H1 (cell line): ENCODE results near the gene PHF14. TPM values are rescaled to one million over a fixed set of nuclear protein-coding genes. Genes with fewer than 3 reads are reported as not detected.

Experiments used
- CTCF ChIA-PET: fragments of 300-600 bp; sonication (Branson Sonifier 250); formaldehyde crosslinking; loops from one replicate; lab custom pipeline; 2021; ENCODE audit not compliant: partially characterized antibody; lab: Charles Lee
- POLR2A ChIA-PET: fragments of 300-600 bp; sonication (Branson Sonifier 250); formaldehyde crosslinking; loops from one replicate; lab custom pipeline; 2021; ENCODE audit warnings: inconsistent platforms; ENCODE audit not compliant: partially characterized antibody; lab: Charles Lee
- DNase-seq, 2 experiments: peaks; one replicate each; pipeline versions ENCODE4 v3.0.0 to v3.0.0-alpha.2; 2010 to 2022; ENCODE audit warnings: low spot score in 2 of 2, low read depth in 1 of 2, mixed read lengths in 1 of 2
- FAIRE-seq: peaks from 2 replicates; lab custom pipeline; 2011; peaks lifted over from hg19 to GRCh38; lab: Jason Lieb, UNC
- H2AFZ ChIP-seq: 2 replicates; pipeline ENCODE4 v1.8.1; 2012; ENCODE audit warnings: low read length, inconsistent platforms
- H2AK5ac ChIP-seq: 2 replicates; pipeline ENCODE4 v1.6.1; 2013; ENCODE audit warnings: low read depth, low read length
- H2BK120ac ChIP-seq: replicated peaks from 2 replicates; pipeline ENCODE3; 2013; ENCODE audit warnings: low read depth, low read length, inconsistent platforms
- H2BK12ac ChIP-seq: 2 replicates; pipeline ENCODE4 v1.6.1; 2013; ENCODE audit warnings: low read depth, low read length
- H2BK15ac ChIP-seq: 2 replicates; pipeline ENCODE4 v1.6.1; 2013; ENCODE audit warnings: low read length
- H2BK20ac ChIP-seq: 2 replicates; pipeline ENCODE4 v1.6.1; 2013; ENCODE audit warnings: low read length
- H2BK5ac ChIP-seq: 2 replicates; pipeline ENCODE4 v1.6.1; 2013; ENCODE audit warnings: low read depth, low read length
- H3K14ac ChIP-seq: 2 replicates; pipeline ENCODE4 v1.6.1; 2013; ENCODE audit warnings: inconsistent platforms; ENCODE audit not compliant: insufficient read length
- H3K18ac ChIP-seq: 2 replicates; pipeline ENCODE4 v1.6.1; 2013; ENCODE audit warnings: low read length; ENCODE audit errors: extremely low read depth
- H3K23ac ChIP-seq: 2 replicates; pipeline ENCODE4 v1.6.1; 2013; ENCODE audit warnings: inconsistent platforms; ENCODE audit not compliant: insufficient read length
- H3K23me2 ChIP-seq: 2 replicates; pipeline ENCODE4 v1.6.1; 2013; ENCODE audit warnings: low read depth, low read length
- H3K27ac ChIP-seq: 2 replicates; pipeline ENCODE4 v1.6.1; 2011; ENCODE audit warnings: low read depth, low read length, inconsistent platforms
- H3K27me3 ChIP-seq, 4 experiments: replicated peaks in 1 of 4; 1 replicate in 1 of 4; 2 replicates in 3 of 4; pipeline versions ENCODE4 v1.6.1 to v1.8.1; 2011 to 2013; ENCODE audit warnings: low read length in 3 of 4, mild to moderate bottlenecking in 3 of 4, inconsistent platforms in 2 of 4, mixed read lengths in 2 of 4, moderate library complexity in 1 of 4; ENCODE audit not compliant: control insufficient read depth in 3 of 4, insufficient read depth in 3 of 4; ENCODE audit errors: extremely low read depth in 1 of 4
- H3K36me3 ChIP-seq, 4 experiments: 2 replicates each; pipeline versions ENCODE4 v1.6.1 to v1.8.1; 2011 to 2013; ENCODE audit warnings: mild to moderate bottlenecking in 4 of 4, low read length in 3 of 4, moderate library complexity in 2 of 4, control low read depth in 1 of 4, inconsistent platforms in 1 of 4; ENCODE audit not compliant: insufficient read depth in 4 of 4, control insufficient read depth in 2 of 4
- H3K4ac ChIP-seq: replicated peaks from 2 replicates; pipeline ENCODE3; 2013; ENCODE audit warnings: low read length, low read depth, mixed read lengths, inconsistent platforms; ENCODE audit not compliant: insufficient read length
- H3K4me1 ChIP-seq, 4 experiments: replicated peaks in 1 of 4; 1 replicate in 1 of 4; 2 replicates in 3 of 4; pipeline versions ENCODE4 v1.6.1 to v1.8.1; 2011 to 2013; ENCODE audit warnings: low read length in 3 of 4, inconsistent platforms in 2 of 4, mixed read lengths in 1 of 4; ENCODE audit not compliant: insufficient read depth in 4 of 4, control insufficient read depth in 3 of 4
- H3K4me2 ChIP-seq, 2 experiments: 2 replicates each; pipeline versions ENCODE4 v1.6.1 to v1.8.1; 2011 to 2013; ENCODE audit warnings: low read depth in 2 of 2, low read length in 2 of 2, control low read depth in 1 of 2, inconsistent platforms in 1 of 2, mild to moderate bottlenecking in 1 of 2; ENCODE audit not compliant: insufficient read depth in 1 of 2
- H3K4me3 ChIP-seq, 4 experiments: fragments of 200-600, 300-600 bp in 1 of 4; sonication (generic), shearing (Covaris generic), sonication (Bioruptor Twin) in 1 of 4; 2 replicates each; pipeline versions ENCODE4 v1.5.1 to v1.8.1; 2011 to 2016; ENCODE audit warnings: low read length in 4 of 4, low read depth in 3 of 4, control low read depth in 2 of 4, inconsistent platforms in 2 of 4, mild to moderate bottlenecking in 2 of 4, mixed read lengths in 1 of 4, moderate library complexity in 1 of 4; ENCODE audit not compliant: insufficient read depth in 2 of 4; ENCODE audit errors: extremely low read depth in 1 of 4
- H3K56ac ChIP-seq: replicated peaks from 2 replicates; pipeline ENCODE3; 2013; ENCODE audit warnings: low read depth, mild to moderate bottlenecking, mixed read lengths, low read length, inconsistent platforms; ENCODE audit not compliant: insufficient read length
- H3K79me1 ChIP-seq: 2 replicates; pipeline ENCODE4 v1.6.1; 2013; ENCODE audit warnings: low read depth, low read length, control low read depth
- H3K79me2 ChIP-seq, 2 experiments: 2 replicates each; pipeline versions ENCODE4 v1.6.1 to v1.8.1; 2012 to 2013; ENCODE audit warnings: low read length in 2 of 2, mild to moderate bottlenecking in 2 of 2, inconsistent platforms in 1 of 2; ENCODE audit not compliant: insufficient read depth in 2 of 2, control insufficient read depth in 1 of 2
- H3K9ac ChIP-seq, 4 experiments: replicated peaks in 1 of 4; 1 replicate in 1 of 4; 2 replicates in 3 of 4; pipeline versions ENCODE4 v1.6.1 to v1.8.1; 2011 to 2013; ENCODE audit warnings: low read depth in 3 of 4, low read length in 3 of 4, control low read depth in 2 of 4, mild to moderate bottlenecking in 2 of 4, moderate library complexity in 2 of 4, inconsistent platforms in 1 of 4; ENCODE audit errors: extremely low read depth in 1 of 4
- H3K9me3 ChIP-seq, 2 experiments: 2 replicates each; pipeline versions ENCODE4 v1.6.1 to v1.8.1; 2012 to 2013; ENCODE audit warnings: mild to moderate bottlenecking in 2 of 2, moderate library complexity in 2 of 2, control low read depth in 1 of 2, inconsistent platforms in 1 of 2, low read depth in 1 of 2, low read length in 1 of 2, mixed read lengths in 1 of 2; ENCODE audit not compliant: insufficient read depth in 2 of 2
- H4K20me1 ChIP-seq, 2 experiments: replicated peaks in 1 of 2; 2 replicates each; pipeline versions ENCODE3 to v1.8.1; 2011 to 2013; ENCODE audit warnings: inconsistent platforms in 2 of 2, low read length in 2 of 2, mild to moderate bottlenecking in 1 of 2; ENCODE audit not compliant: insufficient read depth in 2 of 2, control insufficient read depth in 1 of 2
- H4K5ac ChIP-seq: 2 replicates; pipeline ENCODE4 v1.6.1; 2013; ENCODE audit warnings: low read length, low read depth, mixed read lengths, inconsistent platforms; ENCODE audit not compliant: insufficient read length
- H4K8ac ChIP-seq: 2 replicates; pipeline ENCODE4 v1.8.0; 2013; ENCODE audit warnings: mild to moderate bottlenecking, moderate library complexity, low read length, inconsistent platforms; ENCODE audit not compliant: insufficient read depth; ENCODE audit errors: extremely low read depth
- H4K91ac ChIP-seq: replicated peaks from 2 replicates; pipeline ENCODE3; 2013; ENCODE audit warnings: low read length, mixed read lengths, inconsistent platforms; ENCODE audit not compliant: insufficient read length
- ASH2L ChIP-seq: fragments of 200-600, 300-600 bp; sonication (generic); IDR thresholded peaks from one replicate; pipeline ENCODE4 v1.7.1; 2017; ENCODE audit warnings: low read length
- BCL11A ChIP-seq, 2 experiments: IDR thresholded peaks; one replicate each; pipeline ENCODE4 v1.6.1; 2011; ENCODE audit warnings: low read depth in 2 of 2, low read length in 2 of 2, mild to moderate bottlenecking in 2 of 2
- MAX ChIP-seq: IDR thresholded peaks from 2 replicates; pipeline ENCODE4 v1.6.1; 2012; ENCODE audit warnings: inconsistent platforms
- NANOG ChIP-seq: IDR thresholded peaks from 2 replicates; pipeline ENCODE4 v1.6.1; 2011; ENCODE audit warnings: low read length, low read depth, mild to moderate bottlenecking, inconsistent platforms; ENCODE audit not compliant: insufficient read depth, poor library complexity, severe bottlenecking
- PHF8 ChIP-seq: fragments of 200-600 bp; sonication (generic); conservative IDR thresholded peaks from 2 replicates; pipeline ENCODE4 v1.7.1; 2012; ENCODE audit warnings: low read depth, mild to moderate bottlenecking, inconsistent platforms, low read length, moderate library complexity
- POLR2AphosphoS5 ChIP-seq: IDR thresholded peaks from 2 replicates; pipeline ENCODE4 v1.6.1; 2011; ENCODE audit warnings: low read depth, low read length
- RBBP5 ChIP-seq: IDR thresholded peaks from 2 replicates; pipeline ENCODE4 v1.7.1; 2012; ENCODE audit warnings: low read depth, mild to moderate bottlenecking, inconsistent platforms, low read length, moderate library complexity, borderline replicate concordance
- SIN3A ChIP-seq, 2 experiments: IDR thresholded peaks in 1 of 2; conservative IDR thresholded peaks in 1 of 2; 2 replicates each; pipeline ENCODE4 v1.6.1; 2011 to 2012; ENCODE audit warnings: low read length in 2 of 2, improper control_type of control experiment in 1 of 2, low read depth in 1 of 2, mild to moderate bottlenecking in 1 of 2
- SIX5 ChIP-seq: IDR thresholded peaks from 2 replicates; pipeline ENCODE4 v1.6.1; 2011; ENCODE audit warnings: mild to moderate bottlenecking, low read depth, low read length
- SP2 ChIP-seq: IDR thresholded peaks from 2 replicates; pipeline ENCODE4 v1.6.1; 2012; ENCODE audit warnings: mild to moderate bottlenecking, low read length, inconsistent platforms
- WGBS, 2 experiments: shearing (Covaris generic) in 1 of 2; methylation state at CpG; one replicate each; pipeline versions ENCODE4 v1.1.6 to v1.1.7; 2013 to 2015; ENCODE audit warnings: low lambda C conversion rate in 2 of 2, mixed read lengths in 2 of 2, inconsistent platforms in 1 of 2, low coverage in 1 of 2, missing lambda C conversion rate in 1 of 2; ENCODE audit not compliant: insufficient replicate concordance in 2 of 2, insufficient coverage in 1 of 2, insufficient read length in 1 of 2; ENCODE audit errors: extremely low coverage in 1 of 2, missing lambda C conversion rate in 1 of 2; 5-methylcytosine and 5-hydroxymethylcytosine counted together
- polyA plus RNA-seq, 7 experiments: library from polyadenylated mRNA; depleted of rRNA in 3 of 7; stranded (reverse) in 5 of 7; unstranded in 2 of 7; fragments of >200 nt in 5 of 7; fragments of 200-250 nt in 2 of 7; gene quantifications; 1 replicate in 5 of 7; 2 replicates in 1 of 7; 4 replicates in 1 of 7; pipeline versions ENCODE4 v1.2.1 to v1.2.3, GENCODE V29; 2011 to 2013; ENCODE audit warnings: missing spikeins in 2 of 7, mixed read lengths in 2 of 7
- total RNA-seq: library from RNA; stranded (reverse); fragmentation: NEBNext Ultra II Directional; extraction: Animal tissue kit (Norgen Biotek cat#: 25700); gene quantifications from 2 replicates; pipeline ENCODE4 v1.2.1, GENCODE V29; 2021
- TF ChIP-seq, protein P1 (sequence below): IDR thresholded peaks from 2 replicates; pipeline ENCODE4 v1.6.1; 2011; ENCODE audit warnings: low read depth, mild to moderate bottlenecking, low read length; ENCODE audit not compliant: insufficient read depth

Gene PHF14
- total and polyA plus RNA-seq, 2 of the 8 experiments (the other 6 are each of a cell fraction or from before 2014, with no cell fraction given), result 17.9 to 70.6 TPM

DNA sequence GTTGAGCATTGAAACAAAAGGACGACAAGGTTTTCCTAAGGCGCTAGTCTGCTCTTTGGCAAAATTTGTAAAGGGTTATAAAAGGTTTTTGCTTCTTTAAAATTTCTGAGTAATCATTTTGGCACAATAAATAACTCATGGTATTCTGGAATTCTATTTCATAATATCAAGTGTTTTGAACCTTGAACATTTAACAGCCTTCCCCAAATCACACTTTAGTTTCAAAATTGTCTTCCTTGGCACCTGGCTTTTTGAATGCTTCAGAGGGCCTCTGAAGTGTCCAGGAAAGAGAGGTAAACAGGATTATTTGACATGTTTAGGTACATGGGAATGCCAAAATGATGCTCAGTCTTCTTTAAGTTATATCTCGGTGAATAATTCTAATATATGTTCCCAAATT lies 220.8 kb downstream of the PHF14 start:
- Histone ChIP-seq H3K14ac (no peak overlapping the region), H3K23me2 (0 out of 2 replicates have a peak, but pooled peaks cover 2% of the 10 kb centered on the region), H2AK5ac (no peak overlapping the region), H3K9me3 (no peaks in the 10 kb centered on the region), H3K79me2 (no peaks in the 10 kb centered on the region), H3K4me2 (no peak overlapping the region), H2BK20ac (no peak overlapping the region), H3K36me3 (no peaks in the 10 kb centered on the region), H4K8ac (no peak overlapping the region), H3K27ac (no peak overlapping the region), H3K4me3 (no peak overlapping the region), H3K4me1 (peaks cover 6 to 14% (median 12%) of the 10 kb centered on the region in 4 experiments), H4K20me1 (no peaks in the 10 kb centered on the region), H2BK5ac (no peak overlapping the region), H3K27me3 (no peaks in the 10 kb centered on the region), H3K23ac (no peak overlapping the region), H2BK120ac (no peak overlapping the region), H4K91ac (no peak overlapping the region), H3K18ac (no peak overlapping the region), H2AFZ (no peak overlapping the region), H3K9ac (no peak overlapping the region), H3K79me1 (no peaks in the 10 kb centered on the region), H2BK15ac (no peak overlapping the region), H2BK12ac (no peak overlapping the region), H3K56ac (no peak overlapping the region), H4K5ac (no peak overlapping the region), H3K4ac (no peak overlapping the region)
- ChIA-PET CTCF (interaction anchor here (1.9 to 2.6 kb wide), 3 partner anchors 13 to 19 kb away, joined by 7 to 13 read pairs (median 11); no protein-coding TSS in a partner anchor), POLR2A (no interaction called here)
- WGBS, 2 experiments, result 92% methylated on average over 3 of the region's 3 CpGs; no CpG with 5 or more reads in 1 of the 2 experiments
- no peak for FAIRE-seq
- no peak for DNase-seq
- TF ChIP-seq BCL11A (IDR thresholded peaks at IDR 0.05; ENCODE audit: low read depth in 2 of 2, low read length in 2 of 2) (no peak), RBBP5 (no peak), SIN3A (conservative IDR thresholded peaks at IDR 0.05 in 1 of 2, IDR thresholded peaks at IDR 0.05 in 1 of 2; ENCODE audit: low read depth in 1 of 2, low read length in 2 of 2) (no peak), SIX5 (no peak), SP2 (no peak), NANOG (no peak), PHF8 (no peak), MAX (no peak), POLR2AphosphoS5 (no peak), ASH2L (no peak)
- TF ChIP-seq, protein P1, sequence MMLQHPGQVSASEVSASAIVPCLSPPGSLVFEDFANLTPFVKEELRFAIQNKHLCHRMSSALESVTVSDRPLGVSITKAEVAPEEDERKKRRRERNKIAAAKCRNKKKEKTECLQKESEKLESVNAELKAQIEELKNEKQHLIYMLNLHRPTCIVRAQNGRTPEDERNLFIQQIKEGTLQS, result no peak
